SU-DHL-6 (cell line): ENCODE data around the gene GAPVD1.

Experiments used
- H2AFZ ChIP-seq: fragments of 200-600 bp; sonication (generic); 2 replicates; pipeline ENCODE4 v1.6.1; 2014; ENCODE audit warnings: low read depth, mild to moderate bottlenecking, moderate library complexity, mixed read lengths, antibody characterized with exemption, low read length; ENCODE audit not compliant: severe bottlenecking
- H3F3A ChIP-seq: fragments of 200-600 bp; shearing (Covaris generic); 2 replicates; pipeline ENCODE4 v1.6.0; 2016; ENCODE audit warnings: antibody characterized with exemption, mild to moderate bottlenecking; ENCODE audit not compliant: insufficient read depth
- H3K27ac ChIP-seq: fragments of 200-600 bp; sonication (generic); 2 replicates; pipeline ENCODE4 v1.5.1; 2016; ENCODE audit warnings: low read depth, mild to moderate bottlenecking, low read length, moderate library complexity, mixed read lengths
- H3K27me3 ChIP-seq: fragments of 200-600 bp; sonication (generic), shearing (Covaris generic); 2 replicates; pipeline ENCODE4 v1.6.0; 2014; ENCODE audit warnings: mild to moderate bottlenecking, low read length
- H3K36me3 ChIP-seq: fragments of 200-600 bp; sonication (generic); 2 replicates; pipeline ENCODE4 v1.6.1; 2014; ENCODE audit warnings: mild to moderate bottlenecking, low read length, mixed read lengths
- H3K4me2 ChIP-seq: fragments of 300-600, 200-600 bp; shearing (Covaris generic), sonication (generic); 2 replicates; pipeline ENCODE4 v1.6.0; 2014; ENCODE audit warnings: low read length, low read depth, mild to moderate bottlenecking; ENCODE audit not compliant: poor library complexity, severe bottlenecking
- H3K4me3 ChIP-seq: fragments of 200-600 bp; sonication (generic); 2 replicates; pipeline ENCODE4 v1.5.1; 2014; ENCODE audit warnings: antibody characterized with exemption, low read length, mild to moderate bottlenecking, mixed read lengths; ENCODE audit not compliant: insufficient read depth, poor library complexity, severe bottlenecking
- H3K79me2 ChIP-seq: fragments of 200-600 bp; sonication (generic); 2 replicates; pipeline ENCODE4 v1.6.1; 2014; ENCODE audit warnings: mild to moderate bottlenecking, low read length, moderate library complexity; ENCODE audit not compliant: insufficient read depth
- H3K9ac ChIP-seq: fragments of 200-600 bp; sonication (generic); 2 replicates; pipeline ENCODE4 v1.7.0; 2014; ENCODE audit warnings: mild to moderate bottlenecking, low read length
- H3K9me2 ChIP-seq: fragments of 200-600 bp; sonication (generic); replicated peaks from 2 replicates; pipeline ENCODE4 v1.6.1; 2014; ENCODE audit warnings: low read length; ENCODE audit not compliant: insufficient read depth
- H3K9me3 ChIP-seq: fragments of 200-600 bp; sonication (generic); 2 replicates; pipeline ENCODE4 v1.6.1; 2014; ENCODE audit warnings: low read length, mixed read lengths; ENCODE audit not compliant: insufficient read depth
- H4K20me1 ChIP-seq: fragments of 200-600 bp; sonication (generic); 2 replicates; pipeline ENCODE4 v1.6.1; 2014; ENCODE audit warnings: low read depth, mild to moderate bottlenecking, antibody characterized with exemption, low read length, moderate library complexity, mixed read lengths
- EZH2phosphoT487 ChIP-seq: fragments of 200-600 bp; sonication (generic), shearing (Covaris generic); conservative IDR thresholded peaks from 2 replicates; pipeline ENCODE4 v1.6.1; 2018; ENCODE audit warnings: mild to moderate bottlenecking, antibody characterized with exemption, low read length, moderate library complexity, mixed read lengths
- TF ChIP-seq, protein P1 (sequence below): fragments of 200-600 bp; sonication (generic); IDR thresholded peaks from one replicate; pipeline ENCODE4 v1.5.1; 2017; ENCODE audit warnings: antibody characterized with exemption, mild to moderate bottlenecking, low read length, moderate library complexity; ENCODE audit not compliant: insufficient read depth, poor library complexity, severe bottlenecking

The GAPVD1 gene

DNA sequence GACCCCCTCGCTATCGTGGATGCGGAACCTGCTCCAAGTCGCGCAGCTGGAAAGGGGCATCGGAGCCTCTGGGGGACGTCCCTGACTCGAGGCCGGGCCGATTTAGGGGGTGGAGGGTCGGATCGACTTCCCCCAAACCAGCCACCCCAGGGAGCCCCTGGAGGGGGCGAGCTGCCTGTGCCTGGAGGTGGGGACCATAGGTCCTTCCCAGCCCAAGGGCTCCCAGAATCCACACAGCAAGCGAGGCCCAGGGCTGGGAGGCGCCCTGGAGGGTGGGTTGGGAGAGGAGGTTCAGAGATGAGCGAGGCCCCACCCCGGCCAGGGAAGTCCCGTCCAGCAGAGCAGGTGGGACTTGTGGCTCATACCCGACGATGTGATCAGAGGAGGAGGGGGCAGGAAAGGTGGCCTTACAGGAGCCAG is 147.6 kb downstream of the GAPVD1 start:
- no peak overlapping the region for H3K27ac ChIP-seq
- H3K36me3 ChIP-seq: no peaks in the 10 kb centered on the region
- H4K20me1 ChIP-seq: no peaks in the 10 kb centered on the region
- H3K9me3 ChIP-seq: no peaks in the 10 kb centered on the region
- no peak overlapping the region for H2AFZ ChIP-seq
- no peaks in the 10 kb centered on the region for H3K27me3 ChIP-seq
- no peaks in the 10 kb centered on the region for H3K79me2 ChIP-seq
- H3K4me3 ChIP-seq: no peak overlapping the region
- H3K9ac ChIP-seq: no peak overlapping the region
- TF ChIP-seq, protein P1, sequence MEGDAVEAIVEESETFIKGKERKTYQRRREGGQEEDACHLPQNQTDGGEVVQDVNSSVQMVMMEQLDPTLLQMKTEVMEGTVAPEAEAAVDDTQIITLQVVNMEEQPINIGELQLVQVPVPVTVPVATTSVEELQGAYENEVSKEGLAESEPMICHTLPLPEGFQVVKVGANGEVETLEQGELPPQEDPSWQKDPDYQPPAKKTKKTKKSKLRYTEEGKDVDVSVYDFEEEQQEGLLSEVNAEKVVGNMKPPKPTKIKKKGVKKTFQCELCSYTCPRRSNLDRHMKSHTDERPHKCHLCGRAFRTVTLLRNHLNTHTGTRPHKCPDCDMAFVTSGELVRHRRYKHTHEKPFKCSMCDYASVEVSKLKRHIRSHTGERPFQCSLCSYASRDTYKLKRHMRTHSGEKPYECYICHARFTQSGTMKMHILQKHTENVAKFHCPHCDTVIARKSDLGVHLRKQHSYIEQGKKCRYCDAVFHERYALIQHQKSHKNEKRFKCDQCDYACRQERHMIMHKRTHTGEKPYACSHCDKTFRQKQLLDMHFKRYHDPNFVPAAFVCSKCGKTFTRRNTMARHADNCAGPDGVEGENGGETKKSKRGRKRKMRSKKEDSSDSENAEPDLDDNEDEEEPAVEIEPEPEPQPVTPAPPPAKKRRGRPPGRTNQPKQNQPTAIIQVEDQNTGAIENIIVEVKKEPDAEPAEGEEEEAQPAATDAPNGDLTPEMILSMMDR: no peak
- TF ChIP-seq EZH2phosphoT487: no peak
- no peaks in the 10 kb centered on the region for H3K9me2 ChIP-seq
- no peak overlapping the region for H3K4me2 ChIP-seq
- no peaks in the 10 kb centered on the region for H3F3A ChIP-seq

DNA sequence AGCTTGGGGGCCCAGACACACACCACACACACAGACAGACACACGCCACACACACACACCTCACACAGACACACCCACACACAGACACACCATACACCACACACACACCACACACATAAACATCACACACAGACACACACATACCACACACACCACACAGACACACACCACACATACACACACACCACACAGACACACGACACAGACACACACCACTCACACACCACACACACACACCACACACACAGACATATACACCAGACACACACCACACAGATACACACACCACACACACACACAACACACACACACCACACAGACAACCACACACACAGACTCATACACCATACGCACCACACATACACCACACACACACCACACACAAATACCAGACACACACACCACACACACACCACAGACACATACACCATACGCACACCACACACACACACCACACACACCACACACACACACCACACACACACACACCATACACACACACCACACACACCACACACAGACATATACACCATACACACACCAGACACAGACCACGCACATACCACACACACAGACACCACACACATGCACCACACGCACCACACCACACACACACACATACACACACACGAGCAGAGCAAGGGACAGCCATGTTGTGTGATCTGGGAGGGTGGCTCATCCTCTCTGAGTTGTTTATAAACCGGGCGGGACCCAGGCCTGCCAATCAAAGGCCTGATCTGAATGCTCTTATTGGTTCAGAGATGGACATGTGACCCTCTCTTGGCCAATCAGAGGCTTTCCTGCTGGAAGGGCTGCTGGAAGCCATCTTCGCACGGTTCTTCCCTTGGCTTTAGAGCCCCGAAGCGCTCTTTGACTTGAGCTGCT is 148.3 kb downstream of the GAPVD1 start:
- H3F3A ChIP-seq: no peaks in the 10 kb centered on the region
- TF ChIP-seq, protein P1: no peak
- no peak for TF ChIP-seq EZH2phosphoT487
- no peak overlapping the region for H3K27ac ChIP-seq
- H3K9me3 ChIP-seq: no peaks in the 10 kb centered on the region
- no peaks in the 10 kb centered on the region for H3K36me3 ChIP-seq
- H3K9ac ChIP-seq: no peak overlapping the region
- H3K79me2 ChIP-seq: no peaks in the 10 kb centered on the region
- no peaks in the 10 kb centered on the region for H3K27me3 ChIP-seq
- no peaks in the 10 kb centered on the region for H3K9me2 ChIP-seq
- H2AFZ ChIP-seq: no peak overlapping the region
- H4K20me1 ChIP-seq: no peaks in the 10 kb centered on the region
- H3K4me3 ChIP-seq: no peak overlapping the region
- no peak overlapping the region for H3K4me2 ChIP-seq

DNA sequence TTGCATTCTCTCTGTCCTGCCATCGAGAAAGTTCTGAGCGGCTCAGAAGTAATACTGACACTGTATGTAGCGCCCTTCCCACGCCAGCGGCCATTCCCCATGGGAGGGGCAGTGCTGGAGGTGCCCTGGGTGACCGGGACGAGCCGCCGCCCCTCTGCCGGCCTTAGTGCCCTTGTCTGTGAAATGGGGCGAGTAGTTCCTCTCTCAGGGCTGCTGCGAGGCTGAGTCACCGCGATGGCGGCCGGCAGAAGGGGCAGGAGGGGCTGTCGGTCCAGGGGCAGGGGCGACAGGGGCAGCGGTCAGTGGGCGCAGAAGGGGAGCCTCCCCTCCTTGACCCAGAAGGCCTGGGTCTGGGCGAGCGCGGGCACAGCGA is 148.9 kb downstream of the GAPVD1 start:
- no peak overlapping the region for H3K4me3 ChIP-seq
- no peaks in the 10 kb centered on the region for H3F3A ChIP-seq
- no peaks in the 10 kb centered on the region for H3K79me2 ChIP-seq
- H3K27me3 ChIP-seq: no peaks in the 10 kb centered on the region
- no peaks in the 10 kb centered on the region for H3K9me3 ChIP-seq
- no peaks in the 10 kb centered on the region for H3K36me3 ChIP-seq
- no peak overlapping the region for H3K27ac ChIP-seq
- H3K9me2 ChIP-seq: no peaks in the 10 kb centered on the region
- no peaks in the 10 kb centered on the region for H4K20me1 ChIP-seq
- no peak overlapping the region for H3K9ac ChIP-seq
- no peak for TF ChIP-seq EZH2phosphoT487
- TF ChIP-seq, protein P1: no peak
- H2AFZ ChIP-seq: no peak overlapping the region
- H3K4me2 ChIP-seq: no peak overlapping the region
